Fibroblast of pulmonary artery (primary cell): ENCODE results near the gene PPM1J.

Source experiments
- DNase-seq: peaks from one replicate; pipeline ENCODE4 v3.0.0-alpha.2; 2010; ENCODE audit warnings: low read depth
- H3K4me3 ChIP-seq: replicated peaks from 2 replicates; pipeline ENCODE4 v1.5.1; 2011; ENCODE audit warnings: low read depth, mild to moderate bottlenecking, control low read depth, low read length, moderate library complexity
- CTCF ChIP-seq: IDR thresholded peaks from 2 replicates; pipeline ENCODE4 v1.5.1; 2011; ENCODE audit warnings: mild to moderate bottlenecking, control low read depth, low read length, inconsistent platforms; ENCODE audit errors: missing control alignments

The PPM1J gene

GRCh38 chr1:112718691-112719418 lies 3.7 kb upstream of the PPM1J start:
- H3K4me3 ChIP-seq, result no peak overlapping the region
- DNase-seq, result peak; percentile 66
- peak; percentile 78 for TF ChIP-seq CTCF

GRCh38 chr1:112717263-112717873 lies 2.2 kb upstream of the PPM1J start:
- TF ChIP-seq CTCF, result no peak
- no peak overlapping the region for H3K4me3 ChIP-seq
- DNase-seq, result no peak

- DNase-seq, result peak; percentile 95
- H3K4me3 ChIP-seq, result peak overlapping the region; percentile 68
- peak; percentile 98 for TF ChIP-seq CTCF
Observed at GRCh38 chr1:112716133-112716720, 1.1 kb upstream of the PPM1J start.

- no peak for TF ChIP-seq CTCF
Observed at GRCh38 chr1:112714313-112715263, 544 bp downstream of the PPM1J start.

GRCh38 chr1:112713466-112714312 lies 1.4 kb downstream of the PPM1J start:
- TF ChIP-seq CTCF, result no peak
- H3K4me3 ChIP-seq, result peak overlapping the region; percentile 59
- no peak for DNase-seq

More at GRCh38 chr1:112714313-112715263, 544 bp downstream of the PPM1J start:
- DNase-seq, result no peak
- H3K4me3 ChIP-seq, result peak overlapping the region; percentile 59

GRCh38 chr1:112712701-112713128 lies 2.4 kb downstream of the PPM1J start:
- H3K4me3 ChIP-seq, result no peak overlapping the region

More at GRCh38 chr1:112712701-112713128, 2.4 kb downstream of the PPM1J start:
- no peak for TF ChIP-seq CTCF
- DNase-seq, result no peak
